ENCODE data around the gene SPC24.

Gene SPC24

DNA sequence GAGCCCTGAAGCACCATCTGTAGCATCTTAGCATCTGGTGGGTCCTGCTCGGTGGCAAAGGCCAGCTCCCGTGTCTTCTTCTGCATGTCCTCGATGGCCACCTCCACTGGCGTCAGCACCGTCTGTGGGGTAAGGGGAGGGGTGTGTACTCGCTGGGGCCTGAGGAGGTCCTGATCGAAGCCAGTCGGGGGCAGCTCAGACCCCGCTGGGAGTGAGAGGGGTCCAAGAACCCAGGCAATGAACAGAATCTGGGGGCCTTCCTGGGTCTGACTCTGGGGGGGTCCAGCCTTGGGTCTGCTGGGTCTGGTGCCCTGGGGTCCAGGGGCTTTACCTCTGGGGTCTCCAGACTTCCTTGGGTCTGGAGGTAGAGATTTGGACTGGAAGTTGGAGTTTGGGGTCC lies 45.3 kb upstream of the SPC24 start:
- TF ChIP-seq, protein P1, sequence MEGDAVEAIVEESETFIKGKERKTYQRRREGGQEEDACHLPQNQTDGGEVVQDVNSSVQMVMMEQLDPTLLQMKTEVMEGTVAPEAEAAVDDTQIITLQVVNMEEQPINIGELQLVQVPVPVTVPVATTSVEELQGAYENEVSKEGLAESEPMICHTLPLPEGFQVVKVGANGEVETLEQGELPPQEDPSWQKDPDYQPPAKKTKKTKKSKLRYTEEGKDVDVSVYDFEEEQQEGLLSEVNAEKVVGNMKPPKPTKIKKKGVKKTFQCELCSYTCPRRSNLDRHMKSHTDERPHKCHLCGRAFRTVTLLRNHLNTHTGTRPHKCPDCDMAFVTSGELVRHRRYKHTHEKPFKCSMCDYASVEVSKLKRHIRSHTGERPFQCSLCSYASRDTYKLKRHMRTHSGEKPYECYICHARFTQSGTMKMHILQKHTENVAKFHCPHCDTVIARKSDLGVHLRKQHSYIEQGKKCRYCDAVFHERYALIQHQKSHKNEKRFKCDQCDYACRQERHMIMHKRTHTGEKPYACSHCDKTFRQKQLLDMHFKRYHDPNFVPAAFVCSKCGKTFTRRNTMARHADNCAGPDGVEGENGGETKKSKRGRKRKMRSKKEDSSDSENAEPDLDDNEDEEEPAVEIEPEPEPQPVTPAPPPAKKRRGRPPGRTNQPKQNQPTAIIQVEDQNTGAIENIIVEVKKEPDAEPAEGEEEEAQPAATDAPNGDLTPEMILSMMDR (conservative IDR thresholded peaks at IDR 0.05; ENCODE audit: low read depth, low read length): no peak
- H3K4me3 ChIP-seq (ENCODE audit: low read length): no peak overlapping the region

DNA sequence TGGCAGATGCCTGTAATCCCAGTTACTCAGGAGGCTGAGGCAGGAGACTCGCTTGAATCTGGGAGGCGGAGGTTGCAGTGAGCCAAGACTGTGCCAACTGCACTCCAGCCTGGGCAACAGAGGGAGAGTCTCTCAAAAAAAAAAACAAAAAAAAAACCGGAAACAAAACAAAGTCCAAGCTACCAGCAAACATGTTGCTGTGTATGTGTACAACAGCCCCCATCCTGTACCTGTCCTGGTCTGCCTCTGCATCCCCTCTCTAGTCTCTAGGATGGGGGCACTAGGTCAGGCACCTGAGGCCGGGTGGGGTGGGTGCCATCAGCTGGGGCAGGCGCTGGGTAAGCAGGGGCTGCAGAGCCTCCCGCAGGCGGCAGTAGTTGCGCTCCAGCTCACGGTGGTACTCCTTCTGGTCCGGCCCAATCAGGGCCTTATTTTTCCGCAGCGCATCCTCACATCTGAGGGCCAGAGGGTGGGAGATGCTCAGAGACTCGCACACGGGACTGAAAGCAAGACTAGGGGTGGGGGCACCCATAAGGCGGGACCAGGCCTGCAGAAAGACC lies 44.5 kb upstream of the SPC24 start:
- no peak overlapping the region for H3K4me3 ChIP-seq (ENCODE audit: low read length)
- no peak for DNase-seq (ENCODE audit: low read depth)
- TF ChIP-seq, protein P1 (conservative IDR thresholded peaks at IDR 0.05; ENCODE audit: low read depth, low read length): no peak

More for the DNA sequence above, 45.3 kb upstream of the SPC24 start:
- no peak for DNase-seq (ENCODE audit: low read depth)

GRCh38 chr19:11199517-11199916 lies 43.9 kb upstream of the SPC24 start:
- DNase-seq (ENCODE audit: low read depth): no peak
- H3K4me3 ChIP-seq (ENCODE audit: low read length): no peak overlapping the region
- TF ChIP-seq, protein P1 (conservative IDR thresholded peaks at IDR 0.05; ENCODE audit: low read depth, low read length): no peak

- TF ChIP-seq, protein P1 (conservative IDR thresholded peaks at IDR 0.05; ENCODE audit: low read depth, low read length): no peak
These were observed 43.3 kb upstream of the SPC24 start for GRCh38 chr19:11198769-11199424.

GRCh38 chr19:11198175-11198534 lies 42.6 kb upstream of the SPC24 start:
- DNase-seq (ENCODE audit: low read depth): no peak
- TF ChIP-seq, protein P1 (conservative IDR thresholded peaks at IDR 0.05; ENCODE audit: low read depth, low read length): no peak
- no peak overlapping the region for H3K4me3 ChIP-seq (ENCODE audit: low read length)

More at GRCh38 chr19:11198769-11199424, 43.3 kb upstream of the SPC24 start:
- DNase-seq (ENCODE audit: low read depth): peak; percentile 21
- H3K4me3 ChIP-seq (ENCODE audit: low read length): no peak overlapping the region

GRCh38 chr19:11197291-11198174 lies 42.0 kb upstream of the SPC24 start, which contains the start of gene KANK2:
Gene KANK2, minus strand, starts transcription at chr19:11197545. Its CDS starts 3,034 bp downstream, at chr19:11194511.
- DNase-seq (ENCODE audit: low read depth): peak; percentile 19
- TF ChIP-seq, protein P1 (conservative IDR thresholded peaks at IDR 0.05; ENCODE audit: low read depth, low read length): no peak
- H3K4me3 ChIP-seq (ENCODE audit: low read length): peak within 1 kb of the TSS; percentile 90

Data from retinal pigment epithelial cell (primary cell).